Body of pancreas (tissue), 4 donors: Measurements from ENCODE around the gene MIOX. TPM values are rescaled to one million over a fixed set of nuclear protein-coding genes. Genes with fewer than 3 reads are reported as not detected.

ENCODE experiments used
- ATAC-seq: fragments of 150-250 bp; one replicate; pipeline ENCODE4 v1.9.1; 2016
- DNase-seq, 4 donors: peaks; one replicate each; pipeline ENCODE4 v3.0.0-alpha.2; 2019
- H3K27ac ChIP-seq, 4 donors: fragments of 200-600 bp; sonication (generic); 1 replicate in 3 of 4; 2 replicates in 1 of 4; pipeline versions ENCODE4 v1.5.1 to v1.6.1; 2016 to 2019; ENCODE audit warnings: mild to moderate bottlenecking in 1 of 4, mixed read lengths in 1 of 4, moderate library complexity in 1 of 4
- H3K27me3 ChIP-seq, 2 donors: fragments of 200-600 bp; sonication (generic); one replicate each; pipeline ENCODE4 v1.6.0; 2016; ENCODE audit warnings: mild to moderate bottlenecking in 1 of 2
- H3K36me3 ChIP-seq, 2 donors: fragments of 200-600 bp; sonication (generic); replicated peaks in 1 of 2; 2 replicates each; pipeline ENCODE4 v1.5.1; 2016; ENCODE audit warnings: low read depth in 2 of 2; ENCODE audit not compliant: insufficient read depth in 1 of 2
- H3K4me1 ChIP-seq: fragments of 200-600 bp; sonication (generic); one replicate; pipeline ENCODE4 v1.6.0; 2016
- H3K4me3 ChIP-seq, 2 donors: fragments of 200-600 bp; sonication (generic); 1 replicate in 1 of 2; 2 replicates in 1 of 2; pipeline ENCODE4 v1.5.1; 2016 to 2019
- H3K9me3 ChIP-seq, 3 donors: fragments of 200-600 bp; sonication (generic); 1 replicate in 2 of 3; 2 replicates in 1 of 3; pipeline ENCODE4 v1.5.1; 2016
- CTCF ChIP-seq, 7 experiments: fragments of 450-650 bp in 4 of 7; fragments of 200-600 bp in 3 of 7; sonication (generic) in 3 of 7; IDR thresholded peaks; one replicate each; pipeline ENCODE4 v1.5.1; 2016 to 2019; ENCODE audit warnings: antibody characterized with exemption in 7 of 7
- POLR2A ChIP-seq, 3 donors: fragments of 450-650 bp; IDR thresholded peaks; one replicate each; pipeline ENCODE4 v1.6.1; 2016; ENCODE audit warnings: antibody characterized with exemption in 3 of 3, mild to moderate bottlenecking in 2 of 3
- WGBS, 2 donors: methylation state at CpG; one replicate each; pipeline ENCODE4 v1.1.5; 2017; 5-methylcytosine and 5-hydroxymethylcytosine counted together
- intact Hi-C: fragments of 100-400 bp; cut with DNase I; formaldehyde crosslinking; loops from one replicate; pipeline ENCODE4 v1.15.1; 2023
- total RNA-seq, 2 donors: library from RNA; depleted of rRNA; stranded (reverse); fragments of >200 nt; gene quantifications; one replicate each; pipeline ENCODE4 v1.1.0, GENCODE V29; 2016

MIOX gene
- total RNA-seq, 2 donors from 2014 or later: not detected

- ATAC-seq (no peak), DNase-seq (peak in 1 of 4 donors; percentile 37)
- Histone ChIP-seq H3K9me3 (no peaks in the 10 kb centered on the region), H3K36me3 (no peaks in the 10 kb centered on the region), H3K27ac (peak overlapping the region; percentile 80 to 91 (median 83)), H3K4me1 (peaks cover 56% of the 10 kb centered on the region), H3K4me3 (no peak overlapping the region), H3K27me3 (no peaks in the 10 kb centered on the region)
- WGBS, 2 donors: 38 to 50% methylated on average over 2 to 10 of the region's 10 CpGs
- intact Hi-C loops: no loop called here
- TF ChIP-seq POLR2A (IDR thresholded peaks at IDR 0.05): no peak
- TF ChIP-seq CTCF (IDR thresholded peaks at IDR 0.05): no peak
Observed at GRCh38 chr22:50483106-50483505, 3.6 kb upstream of the MIOX start.

DNA sequence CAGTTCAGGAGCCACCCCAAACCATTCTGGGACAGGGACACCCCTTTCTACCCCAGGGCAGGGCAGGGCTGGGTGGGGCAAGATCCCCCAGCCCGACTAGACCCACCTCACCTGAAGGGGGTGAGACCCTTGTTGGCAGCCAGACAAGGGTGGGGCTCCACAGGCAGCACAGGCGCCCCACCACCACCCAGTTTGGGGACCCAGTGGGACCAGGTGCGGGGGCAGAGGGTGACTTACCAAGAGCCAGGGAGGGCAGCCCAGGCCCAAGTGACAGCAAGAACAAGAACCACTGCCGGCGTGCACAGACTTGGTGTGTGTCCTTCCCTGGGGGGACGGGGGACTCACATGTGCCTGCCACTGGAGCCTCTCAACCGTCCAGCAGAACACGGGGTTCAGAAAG, 3.1 kb upstream of the MIOX start:
- no peaks in the 10 kb centered on the region for H3K36me3 ChIP-seq
- peak overlapping the region; percentile 80 to 91 (median 83) for H3K27ac ChIP-seq
- WGBS, 2 donors: 39 to 77% methylated on average over 3 to 7 of the region's 8 CpGs
- H3K27me3 ChIP-seq: no peaks in the 10 kb centered on the region
- no peak for TF ChIP-seq POLR2A (IDR thresholded peaks at IDR 0.05)
- no peaks in the 10 kb centered on the region for H3K9me3 ChIP-seq
- no peak overlapping the region for H3K4me3 ChIP-seq
- DNase-seq (no peak), ATAC-seq (no peak)
- intact Hi-C loops: no loop called here
- peaks cover 56% of the 10 kb centered on the region for H3K4me1 ChIP-seq

DNA sequence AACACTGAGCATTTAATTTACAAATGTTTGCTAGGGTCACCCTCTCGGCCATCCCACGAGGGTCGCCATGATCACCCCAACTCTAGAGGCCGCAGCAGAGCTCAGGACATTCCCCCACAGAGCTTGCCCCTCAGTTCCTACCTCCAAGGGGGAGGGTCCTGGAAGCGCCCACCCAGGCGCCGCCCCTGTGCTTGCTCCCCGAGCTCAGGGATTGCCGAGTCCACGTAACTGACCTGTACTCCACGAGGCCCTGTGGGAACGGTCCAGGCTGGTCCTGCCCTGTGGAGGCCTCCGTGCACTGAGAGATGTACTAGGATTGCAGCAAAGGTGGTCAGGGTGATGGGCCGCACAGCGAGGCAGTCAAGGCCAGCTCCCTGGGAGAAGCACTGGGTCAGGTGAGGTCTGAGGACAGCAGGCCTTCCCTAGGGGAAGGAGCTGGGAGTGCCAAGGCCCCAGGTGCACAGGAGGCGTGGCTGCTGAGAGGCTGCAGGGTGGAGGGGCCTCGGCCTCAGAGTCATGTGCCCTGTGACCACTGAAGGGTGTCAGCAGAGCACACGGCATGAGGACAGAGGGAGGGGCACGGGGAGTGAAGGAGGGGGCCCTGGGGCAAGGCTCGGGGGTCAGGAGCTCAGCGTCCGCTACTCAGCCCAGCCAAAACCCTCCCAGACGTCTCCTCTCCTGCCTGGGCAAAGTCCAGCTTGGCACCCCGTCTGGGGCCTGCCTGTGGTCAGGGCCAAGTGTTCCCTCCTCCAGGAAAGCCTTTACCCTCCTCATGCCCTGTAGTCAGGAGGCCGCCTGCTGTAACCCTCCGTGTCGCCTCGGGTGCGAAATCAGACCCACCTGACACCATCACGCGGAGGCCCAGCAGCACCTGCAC, 2.4 kb upstream of the MIOX start:
- 23 to 40% methylated on average over 8 to 31 of the region's 31 CpGs for WGBS, 2 donors
- intact Hi-C loops: no loop called here
- Histone ChIP-seq H3K27me3 (no peaks in the 10 kb centered on the region), H3K4me1 (peaks cover 56% of the 10 kb centered on the region), H3K27ac (peak overlapping the region; percentile 80 to 91 (median 83)), H3K4me3 (no peak overlapping the region), H3K36me3 (no peaks in the 10 kb centered on the region), H3K9me3 (no peaks in the 10 kb centered on the region)
- ATAC-seq (peak; percentile 64), DNase-seq (peak; percentile 79 to 95 (median 92))
- TF ChIP-seq POLR2A (IDR thresholded peaks at IDR 0.05): peak in 2 of 3 donors; percentile 50 to 52
- peak in 4 of 7 experiments; percentile 9 to 22 (median 20) for TF ChIP-seq CTCF (IDR thresholded peaks at IDR 0.05)

DNA sequence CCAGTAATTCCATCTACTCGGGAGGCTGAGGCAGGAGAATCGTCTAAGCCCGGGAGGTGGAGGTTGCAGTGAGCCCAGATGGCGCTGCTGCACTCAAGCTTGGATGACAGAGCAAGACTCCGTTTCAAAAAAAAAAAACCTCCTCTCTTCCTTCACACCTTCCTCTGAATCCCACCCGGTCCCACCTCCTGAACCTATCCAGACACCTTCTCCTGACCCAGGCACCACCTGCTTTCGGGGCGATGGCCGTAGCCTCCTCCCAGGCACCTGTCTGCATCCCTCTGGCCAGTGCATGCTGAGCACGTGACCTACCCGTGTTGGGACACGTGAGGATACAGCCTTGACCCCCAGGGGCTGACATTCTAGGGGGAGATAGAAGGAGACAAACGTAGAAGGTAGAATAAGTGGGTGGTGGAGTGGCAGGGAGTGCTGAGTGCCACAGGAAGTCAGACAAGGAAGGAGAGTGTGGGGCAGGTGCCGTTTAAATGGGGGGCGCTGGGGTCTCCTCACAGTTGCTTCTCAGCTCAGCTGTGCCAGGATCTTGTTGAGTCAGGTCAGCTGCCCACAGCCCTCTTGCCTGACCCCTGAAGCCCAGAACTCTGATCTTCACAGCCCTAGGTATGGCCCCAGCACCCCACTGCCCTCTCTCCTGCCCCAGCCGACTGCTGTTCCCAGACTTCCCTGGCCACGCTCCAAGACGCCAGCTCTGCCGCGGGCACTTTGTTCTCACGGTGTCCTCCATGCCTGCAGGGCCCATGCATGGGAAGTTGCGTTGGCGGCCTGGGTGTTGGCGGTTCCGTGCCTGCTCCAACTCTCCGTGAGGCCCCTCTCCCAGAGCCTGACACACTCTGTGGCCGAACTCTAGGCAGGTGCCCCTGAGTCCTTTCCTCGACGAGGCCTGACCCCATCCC, 1.2 kb upstream of the MIOX start:
- H3K9me3 ChIP-seq: no peaks in the 10 kb centered on the region
- peaks cover 56% of the 10 kb centered on the region for H3K4me1 ChIP-seq
- peak in 1 of 7 experiments; percentile 6 for TF ChIP-seq CTCF (IDR thresholded peaks at IDR 0.05)
- peak in 2 of 3 donors; percentile 38 to 45 for TF ChIP-seq POLR2A (IDR thresholded peaks at IDR 0.05)
- intact Hi-C loops: no loop called here
- peak overlapping the region; percentile 81 to 91 (median 84) for H3K27ac ChIP-seq
- ATAC-seq (peak; percentile 74), DNase-seq (peak; percentile 93 to 96 (median 96))
- no peak overlapping the region for H3K4me3 ChIP-seq
- no peaks in the 10 kb centered on the region for H3K27me3 ChIP-seq
- 33 to 37% methylated on average over 24 to 29 of the region's 29 CpGs for WGBS, 2 donors
- H3K36me3 ChIP-seq: no peaks in the 10 kb centered on the region
